Right lobe of liver (tissue), 6 donors: Measurements from ENCODE around the gene ARHGAP30. TPM values are rescaled to one million over a fixed set of nuclear protein-coding genes. Genes with fewer than 3 reads are reported as not detected.

ENCODE experiments used
- ATAC-seq, 4 donors: fragments of 200-7000 bp; cut with Tn5 transposase; one replicate each; pipeline ENCODE4 v1.9.1; 2020; ENCODE audit warnings: mild to moderate bottlenecking in 4 of 4, moderate library complexity in 4 of 4
- DNase-seq, 3 donors: peaks; one replicate each; pipeline ENCODE4 v3.0.0-alpha.2; 2020
- H3K27ac ChIP-seq, 3 donors: fragments of 200-600 bp; one replicate each; pipeline ENCODE4 v1.8.0; 2022
- H3K27me3 ChIP-seq, 2 donors: fragments of 200-600 bp; one replicate each; pipeline ENCODE4 v1.8.0; 2022
- H3K36me3 ChIP-seq, 4 donors: fragments of 200-600 bp; sonication (generic) in 1 of 4; one replicate each; pipeline versions ENCODE4 v1.5.1 to v1.8.0; 2017 to 2022; ENCODE audit warnings: control low read depth in 1 of 4
- H3K4me1 ChIP-seq, 4 donors: fragments of 200-600 bp; sonication (generic) in 1 of 4; one replicate each; pipeline versions ENCODE4 v1.5.1 to v1.8.0; 2017 to 2022; ENCODE audit warnings: control low read depth in 1 of 4
- H3K4me3 ChIP-seq, 3 donors: fragments of 200-600 bp; one replicate each; pipeline ENCODE4 v1.8.0; 2022
- H3K9me3 ChIP-seq, 4 donors: fragments of 200-600 bp; sonication (generic) in 1 of 4; one replicate each; pipeline versions ENCODE4 v1.5.1 to v1.8.0; 2017 to 2022; ENCODE audit warnings: control low read depth in 1 of 4
- CTCF ChIP-seq, 4 donors: fragments of 200-600 bp in 3 of 4; fragments of 450-650 bp in 1 of 4; IDR thresholded peaks; one replicate each; pipeline versions ENCODE4 v1.5.1 to v1.8.0; 2016 to 2022; ENCODE audit warnings: antibody characterized with exemption in 4 of 4, mild to moderate bottlenecking in 2 of 4
- POLR2A ChIP-seq: fragments of 450-650 bp; IDR thresholded peaks from one replicate; pipeline ENCODE4 v1.6.1; 2017; ENCODE audit warnings: antibody characterized with exemption, mild to moderate bottlenecking
- WGBS: methylation state at CpG from one replicate; pipeline ENCODE4 v1.1.6; 2018; ENCODE audit warnings: low coverage, low lambda C conversion rate; ENCODE audit not compliant: insufficient coverage; ENCODE audit errors: missing lambda C conversion rate; 5-methylcytosine and 5-hydroxymethylcytosine counted together
- intact Hi-C, 2 donors: fragments of 100-400 bp; cut with DNase I; formaldehyde crosslinking; loops; one replicate each; pipeline versions ENCODE4 v1.11.2 to v1.14.1; 2022
- total RNA-seq, 6 experiments: library from RNA; depleted of rRNA in 2 of 6; stranded (reverse); fragments of >200 nt in 2 of 6; fragmentation: NEBNext Ultra II Directional in 3 of 6; extraction: Animal tissue kit (Norgen Biotek cat#: 25700) in 3 of 6; gene quantifications; one replicate each; pipeline versions ENCODE4 v1.1.0 to v1.2.4, GENCODE V29; 2016 to 2023
- donor health status: DM: no; HTN: yes; CAD: no.
- donor health status: DM: no; HTN: no; CAD: no.
- donor health status: DM: no; HTN: no; CAD: no.
- donor health status: DM: no; HTN: yes; CAD: no.
- donor health status: DM: no; HTN: yes; CAD: no.

Gene ARHGAP30
- total RNA-seq, 6 experiments from 2014 or later, result 2.8 to 7.4 (median 3.6) TPM

- H3K9me3 ChIP-seq, result no peaks in the 10 kb centered on the region
- 85% methylated on average over 1 of the region's 2 CpGs for WGBS
- peaks cover 0 to 11% (median 2%) of the 10 kb centered on the region in 4 donors for H3K4me1 ChIP-seq
- no peak overlapping the region for H3K4me3 ChIP-seq
- DNase-seq (no peak), ATAC-seq (no peak)
- TF ChIP-seq CTCF (IDR thresholded peaks at IDR 0.05) (no peak), POLR2A (no peak)
- H3K27me3 ChIP-seq, result no peaks in the 10 kb centered on the region
- intact Hi-C loops, result loop anchor here in 1 of 2 donors (5.0 kb wide), 1 partner anchor 104 kb away; no protein-coding TSS in a partner anchor
- peaks cover 0 to 12% (median 5%) of the 10 kb centered on the region in 4 donors for H3K36me3 ChIP-seq
- no peak overlapping the region for H3K27ac ChIP-seq
Observed at GRCh38 chr1:161096015-161096414, 26.3 kb upstream of the ARHGAP30 start.

- Histone ChIP-seq H3K9me3 (no peaks in the 10 kb centered on the region), H3K36me3 (peaks cover 0 to 5% (median 2%) of the 10 kb centered on the region in 4 donors), H3K27me3 (no peaks in the 10 kb centered on the region), H3K4me3 (no peak overlapping the region), H3K27ac (no peak overlapping the region), H3K4me1 (peaks cover 0 to 11% (median 2%) of the 10 kb centered on the region in 4 donors)
- ATAC-seq, result no peak
- intact Hi-C loops, result loop anchor here in 1 of 2 donors (5.0 kb wide), 1 partner anchor 103 kb away; no protein-coding TSS in a partner anchor
- TF ChIP-seq POLR2A, result no peak
- no peak for TF ChIP-seq CTCF (IDR thresholded peaks at IDR 0.05)
- 79% methylated on average over 6 of the region's 6 CpGs for WGBS
- DNase-seq, result no peak
Observed at GRCh38 chr1:161095230-161095629, 25.5 kb upstream of the ARHGAP30 start.

- TF ChIP-seq CTCF (IDR thresholded peaks at IDR 0.05) (no peak), POLR2A (no peak)
- Histone ChIP-seq H3K27me3 (no peaks in the 10 kb centered on the region), H3K9me3 (no peaks in the 10 kb centered on the region), H3K36me3 (no peaks in the 10 kb centered on the region), H3K4me3 (no peak overlapping the region), H3K27ac (no peak overlapping the region), H3K4me1 (peaks cover 0 to 11% (median 2%) of the 10 kb centered on the region in 4 donors)
- intact Hi-C loops, result no loop called here
- 96% methylated on average over 12 of the region's 14 CpGs for WGBS
- DNase-seq (no peak), ATAC-seq (no peak)
Observed at GRCh38 chr1:161094481-161094880, 24.8 kb upstream of the ARHGAP30 start.

- no peak for TF ChIP-seq POLR2A
- no peak for TF ChIP-seq CTCF (IDR thresholded peaks at IDR 0.05)
- Histone ChIP-seq H3K4me3 (no peak overlapping the region), H3K9me3 (no peaks in the 10 kb centered on the region), H3K36me3 (no peaks in the 10 kb centered on the region), H3K4me1 (peaks cover 0 to 4% (median under 1%) of the 10 kb centered on the region in 4 donors), H3K27me3 (no peaks in the 10 kb centered on the region), H3K27ac (no peak overlapping the region)
- no peak for DNase-seq
- intact Hi-C loops, result no loop called here
- 75% methylated on average over 2 of the region's 3 CpGs for WGBS
- no peak for ATAC-seq
Observed at GRCh38 chr1:161092621-161093028, 22.9 kb upstream of the ARHGAP30 start.
